Activated CD8-positive, alpha-beta memory T cell treated with anti-CD3 and anti-CD28 coated beads, Interleukin-2, amount 50 U/mL, for 4 hours (primary cell): ENCODE measurements around the gene SNX32.

Experiments
- DNase-seq: peaks from one replicate; pipeline ENCODE4 v3.0.0-alpha.2; 2020

Gene SNX32

DNA sequence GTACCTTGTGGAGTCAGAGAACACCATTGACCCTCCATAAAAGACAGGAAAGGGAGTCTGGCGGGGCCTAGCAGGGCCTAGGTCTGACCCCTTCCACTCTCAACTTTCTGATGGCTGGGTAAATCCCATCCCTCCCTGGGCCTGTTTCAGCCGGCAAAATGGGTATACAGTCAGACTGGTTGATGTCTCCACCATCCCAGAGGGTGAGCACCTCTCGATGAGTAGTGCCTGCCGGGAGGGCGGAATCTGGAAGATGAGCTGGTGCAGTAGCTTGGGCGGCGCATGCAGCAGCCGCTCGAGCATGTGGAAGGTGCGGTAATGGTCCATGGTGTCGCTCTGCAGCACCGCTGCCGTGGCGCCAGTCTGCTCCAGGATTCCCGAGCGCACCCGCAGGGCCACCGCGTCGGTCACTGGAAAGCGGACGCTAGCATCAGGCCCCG, 54.0 kb downstream of the SNX32 start:
- DNase-seq, result no peak

DNA sequence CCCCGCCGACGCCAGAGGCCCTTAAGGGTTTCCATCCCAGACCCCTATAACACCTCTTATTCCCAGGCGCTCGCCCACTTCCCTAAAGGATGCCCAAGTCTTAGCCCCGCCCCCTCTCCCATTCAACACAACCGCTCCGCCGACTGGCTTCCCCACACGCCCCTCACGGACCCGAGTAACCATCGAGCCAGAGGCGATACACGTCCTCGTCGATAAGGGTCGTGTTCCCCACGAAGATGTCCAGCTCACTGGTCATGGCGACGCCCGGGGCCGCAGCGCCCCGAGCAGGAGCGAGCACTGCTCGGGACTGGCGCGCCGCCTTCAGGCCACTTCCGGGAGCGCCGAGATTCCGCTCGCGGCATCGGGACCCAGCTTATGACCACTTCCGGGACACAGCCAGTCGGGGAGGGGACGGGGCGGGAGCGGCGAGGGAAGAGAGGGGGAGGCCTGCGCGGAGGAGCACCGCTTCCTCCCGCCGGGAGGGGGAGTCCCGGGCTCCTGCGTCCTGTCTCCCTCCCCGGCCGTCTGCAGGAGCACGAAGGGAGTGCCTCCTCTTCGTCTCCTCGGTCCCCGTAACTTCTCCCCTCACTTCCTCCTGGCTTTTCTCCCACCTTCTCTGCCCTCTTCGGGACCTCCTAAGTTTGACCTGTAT, 54.5 kb downstream of the SNX32 start, which contains the start of gene FIBP:
Gene FIBP (minus strand): TSS at position 309 of the 652 bp plus-strand sequence. CDS start 53 bp downstream, at position 256.
- peak; percentile 94 for DNase-seq

DNA sequence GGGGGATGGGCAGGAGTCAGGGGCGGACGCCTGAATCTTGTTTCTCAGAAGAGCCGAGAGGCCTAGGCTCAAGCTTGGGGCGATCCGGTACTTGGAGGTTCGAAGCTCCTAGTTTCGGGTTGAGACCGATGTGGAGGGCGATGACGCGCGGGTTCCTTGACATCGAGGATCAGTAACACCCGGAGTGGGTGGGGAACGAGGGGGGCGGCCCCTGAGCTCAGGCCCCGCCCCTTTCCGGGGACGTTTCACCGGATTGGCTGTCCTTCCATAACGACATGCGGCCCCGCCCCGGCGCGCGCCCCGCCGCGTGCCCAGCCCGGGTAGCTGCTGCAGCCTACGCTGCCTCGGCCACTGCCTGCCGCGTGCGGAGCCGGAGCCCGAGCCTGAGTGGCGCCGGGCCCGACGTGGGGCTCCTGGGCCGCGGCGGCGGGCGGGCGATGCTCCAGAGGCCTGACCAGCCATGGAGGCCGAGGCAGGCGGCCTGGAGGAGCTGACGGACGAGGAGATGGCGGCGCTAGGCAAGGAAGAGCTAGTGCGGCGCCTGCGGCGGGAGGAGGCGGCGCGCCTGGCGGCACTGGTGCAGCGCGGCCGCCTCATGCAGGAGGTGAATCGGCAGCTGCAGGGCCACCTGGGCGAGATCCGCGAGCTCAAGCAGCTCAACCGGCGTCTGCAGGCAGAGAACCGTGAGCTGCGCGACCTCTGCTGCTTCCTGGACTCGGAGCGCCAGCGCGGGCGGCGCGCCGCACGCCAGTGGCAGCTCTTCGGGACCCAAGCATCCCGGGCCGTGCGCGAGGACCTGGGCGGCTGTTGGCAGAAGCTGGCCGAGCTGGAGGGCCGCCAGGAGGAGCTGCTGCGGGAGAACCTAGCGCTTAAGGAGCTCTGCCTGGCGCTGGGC, 56.8 kb downstream of the SNX32 start, which contains the start of gene CCDC85B:
Gene CCDC85B (plus strand): TSS at position 350 of the 895 bp plus-strand sequence. CDS start 111 bp downstream, at position 461.
- peak; percentile 99 for DNase-seq

DNA sequence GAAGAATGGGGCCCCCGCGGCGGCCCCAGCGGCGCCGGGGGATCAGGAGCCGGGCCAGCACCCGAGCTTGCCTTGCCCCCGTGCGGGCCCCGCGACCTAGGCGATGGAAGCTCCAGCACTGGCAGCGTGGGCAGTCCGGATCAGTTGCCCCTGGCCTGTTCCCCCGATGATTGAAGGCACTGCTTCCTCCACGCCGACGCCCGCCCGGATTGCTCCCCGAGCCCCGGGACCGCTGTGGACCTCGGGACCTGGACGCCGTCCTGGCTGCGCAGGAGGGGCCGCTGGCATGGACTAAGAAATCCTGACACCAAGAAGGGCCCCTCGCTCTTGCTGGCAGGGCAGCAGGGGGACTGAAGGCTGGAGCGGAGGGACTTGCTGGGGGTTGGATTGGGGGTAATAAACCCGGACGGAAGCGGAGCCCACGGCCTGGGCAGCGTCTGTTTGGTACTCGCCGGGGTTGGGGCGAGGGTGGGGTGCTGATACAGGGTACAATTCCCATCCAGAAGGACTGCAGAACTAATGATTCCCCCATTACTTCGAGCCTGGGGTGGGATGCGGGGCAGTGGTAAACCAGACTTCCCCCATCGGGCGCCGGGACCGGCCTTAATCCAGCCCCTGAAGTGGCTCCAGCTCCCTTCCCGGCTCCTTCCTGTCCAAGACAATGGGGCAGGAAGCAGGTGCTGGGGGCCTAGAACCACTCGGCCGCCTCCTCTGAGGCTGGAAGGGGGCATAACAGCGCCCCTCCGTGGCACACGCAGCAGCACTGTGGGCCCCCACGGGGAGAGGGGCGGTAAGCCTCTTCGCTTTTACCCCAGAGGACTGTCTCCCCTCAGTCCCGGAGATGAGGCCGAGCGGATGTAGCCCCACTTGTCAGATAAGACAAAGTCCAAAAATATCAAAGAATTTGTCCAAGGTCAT, 57.7 kb downstream of the SNX32 start:
- peak; percentile 47 for DNase-seq

DNA sequence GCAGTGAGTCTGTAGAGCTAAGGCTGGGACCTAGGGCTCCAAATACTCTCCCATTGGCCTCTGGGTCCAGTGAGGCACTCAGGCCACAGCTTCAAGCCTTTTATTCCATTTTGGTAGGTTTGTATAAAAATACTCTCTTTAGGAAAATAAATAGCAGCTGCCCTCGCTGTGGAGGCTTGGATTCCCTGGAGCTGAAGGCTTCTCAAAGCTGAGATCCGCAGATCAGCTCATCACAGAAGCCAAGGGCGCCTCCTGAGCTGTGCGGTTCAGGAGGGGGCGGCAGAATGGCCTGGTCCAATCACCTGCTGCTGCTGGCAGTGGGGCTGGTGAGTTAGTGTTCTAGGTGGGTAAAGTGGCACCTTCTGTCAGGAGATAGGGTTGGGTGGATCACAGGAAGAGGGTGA, 58.4 kb downstream of the SNX32 start:
- peak; percentile 41 for DNase-seq

DNA sequence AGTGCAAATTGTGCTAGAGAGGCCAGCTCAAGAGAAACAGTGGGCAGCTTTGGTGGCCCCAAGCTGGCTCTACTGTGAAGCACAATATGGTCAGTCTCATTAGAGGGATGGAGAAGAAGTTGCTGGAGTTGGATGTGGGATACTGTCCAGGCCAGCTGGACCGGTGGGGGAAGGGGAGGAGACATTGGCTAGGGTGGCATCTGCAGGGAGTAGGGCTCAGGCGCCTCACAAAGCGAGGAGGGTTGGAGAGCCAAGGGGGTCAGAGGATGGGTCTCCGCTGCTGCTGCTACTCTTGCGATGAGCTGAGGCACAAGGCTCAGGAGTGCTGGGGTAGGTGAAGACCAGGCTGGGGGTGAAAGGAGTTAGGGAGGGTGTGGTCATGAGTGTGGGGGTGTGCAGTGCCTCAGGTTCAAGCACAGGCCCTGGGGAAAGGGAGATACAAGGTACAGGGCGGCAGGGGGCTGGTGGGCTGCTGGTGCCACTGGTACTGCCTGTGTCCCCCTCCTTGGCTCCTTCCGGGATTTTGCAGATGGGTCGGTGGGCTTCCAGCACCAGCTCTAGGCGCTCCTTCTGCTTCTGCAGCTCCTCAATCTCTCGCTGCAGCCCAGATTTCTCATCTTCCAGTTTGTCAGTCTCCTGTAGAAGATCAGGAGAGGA, 59.0 kb downstream of the SNX32 start:
- no peak for DNase-seq

DNA sequence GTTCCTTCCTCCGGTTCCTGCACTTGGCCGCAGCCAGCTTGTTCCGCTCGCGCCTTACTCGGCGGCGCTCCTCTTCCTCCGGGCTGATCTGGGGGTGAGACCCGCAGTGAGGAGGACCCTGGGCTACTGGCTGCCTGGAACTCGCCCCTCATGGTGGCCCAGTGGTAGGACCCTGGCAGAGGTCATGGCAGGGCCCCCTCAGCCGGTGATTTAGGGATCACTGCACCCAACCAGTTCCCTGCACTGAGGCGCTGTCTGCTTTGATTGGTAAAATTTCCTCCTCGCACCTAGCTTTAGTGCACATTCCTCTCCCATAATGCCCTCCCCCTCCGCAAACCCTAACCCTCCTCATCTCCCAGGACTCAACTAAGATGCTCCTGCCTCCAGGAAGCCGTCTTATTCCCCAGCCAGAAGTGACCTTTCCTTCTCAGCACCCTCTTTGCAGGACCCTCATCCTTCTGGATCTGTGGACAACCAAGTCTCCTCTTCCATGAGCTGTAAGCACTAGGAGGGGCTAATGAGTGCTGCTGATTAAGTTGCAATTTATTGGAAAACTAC, 60.4 kb downstream of the SNX32 start:
- no peak for DNase-seq

DNA sequence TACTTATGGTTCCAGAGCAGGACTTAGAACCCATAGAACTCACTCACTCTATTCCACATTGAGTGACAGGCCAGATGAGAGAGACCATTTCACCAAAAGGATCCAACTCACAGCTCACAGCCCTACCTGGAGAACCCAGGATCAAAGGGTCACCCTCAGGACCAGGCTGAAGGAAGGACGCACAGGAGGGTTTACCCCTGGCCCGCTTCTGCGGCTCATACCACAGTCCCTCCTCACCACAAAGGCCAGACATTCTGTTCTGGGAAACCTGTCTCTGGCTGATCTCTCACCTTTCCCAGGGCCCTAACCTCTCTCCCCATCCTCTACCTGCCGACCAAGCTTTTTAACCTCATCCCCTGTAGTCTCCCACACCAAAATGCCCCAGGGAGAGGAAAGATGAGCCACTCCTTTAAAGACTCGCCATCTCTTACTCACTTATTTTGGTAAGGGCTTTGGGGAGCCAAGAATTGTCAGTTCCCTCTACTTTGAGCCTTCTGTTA, 61.8 kb downstream of the SNX32 start:
- no peak for DNase-seq

DNA sequence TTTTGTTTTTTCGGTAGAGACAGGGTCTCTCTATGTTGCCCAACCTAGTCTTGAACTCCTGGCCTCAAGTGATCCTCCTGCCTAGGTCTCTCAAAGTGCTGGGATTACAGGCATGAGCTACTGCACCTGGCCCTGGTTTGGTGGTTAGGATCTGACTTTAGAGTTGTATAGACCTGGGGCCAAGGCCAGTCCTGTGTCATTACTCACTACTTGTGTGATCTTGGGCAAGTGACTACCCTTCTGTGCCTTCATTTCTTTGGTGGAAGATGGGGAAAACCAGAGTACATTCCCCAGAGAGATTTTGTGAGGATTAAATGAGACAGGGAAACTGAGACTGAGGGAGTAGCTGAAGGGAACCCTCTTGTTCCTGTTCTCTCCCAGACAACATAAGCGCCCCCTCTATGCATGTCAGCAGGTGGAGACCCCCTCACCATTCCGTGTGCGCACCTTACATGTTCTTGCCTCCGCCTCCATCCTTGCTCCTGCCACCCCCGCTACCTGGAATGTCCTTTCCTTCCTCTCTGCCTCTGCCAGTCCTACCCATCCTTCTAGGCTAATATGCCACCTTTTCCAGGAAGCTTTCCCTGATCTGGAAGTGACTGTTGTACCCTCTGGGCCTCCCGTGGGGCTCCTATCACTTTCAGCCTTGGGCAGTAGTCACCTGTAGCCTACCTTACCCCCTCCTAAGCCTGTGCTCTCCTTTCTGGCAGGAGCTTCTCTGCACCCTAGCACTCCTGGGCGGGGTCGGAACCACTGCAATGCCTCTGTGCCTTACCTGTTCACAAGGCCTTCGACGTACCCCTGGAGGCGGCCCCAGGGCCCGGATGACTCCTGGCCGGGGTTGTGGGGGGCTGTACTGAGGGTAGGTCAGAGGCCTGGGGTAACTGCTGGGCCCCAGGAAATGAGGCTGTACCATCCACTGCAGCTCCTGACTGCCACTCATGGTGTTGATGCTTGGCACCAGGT, 62.6 kb downstream of the SNX32 start:
- no peak for DNase-seq

DNA sequence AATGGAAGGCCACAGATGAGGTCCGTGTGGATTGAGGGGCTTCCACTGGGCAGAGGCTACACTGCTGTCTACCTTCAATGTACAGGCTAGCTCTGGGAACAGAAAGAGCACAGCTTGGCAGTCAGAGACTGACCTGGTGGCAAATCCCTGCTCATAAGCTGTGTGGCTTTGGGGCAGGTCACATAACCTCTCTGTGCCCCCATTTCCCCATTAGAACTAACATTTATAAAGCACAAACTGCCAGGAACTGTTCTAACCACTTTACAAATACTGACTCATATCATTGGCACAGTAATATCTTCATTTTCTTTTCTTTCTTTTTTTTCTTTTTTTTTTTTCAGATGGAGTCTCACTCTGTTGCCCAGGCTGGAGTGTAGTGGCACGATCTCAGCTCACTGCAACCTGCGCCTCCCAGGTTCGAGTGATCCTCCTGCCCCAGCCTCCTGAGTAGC, 63.3 kb downstream of the SNX32 start:
- no peak for DNase-seq

DNA sequence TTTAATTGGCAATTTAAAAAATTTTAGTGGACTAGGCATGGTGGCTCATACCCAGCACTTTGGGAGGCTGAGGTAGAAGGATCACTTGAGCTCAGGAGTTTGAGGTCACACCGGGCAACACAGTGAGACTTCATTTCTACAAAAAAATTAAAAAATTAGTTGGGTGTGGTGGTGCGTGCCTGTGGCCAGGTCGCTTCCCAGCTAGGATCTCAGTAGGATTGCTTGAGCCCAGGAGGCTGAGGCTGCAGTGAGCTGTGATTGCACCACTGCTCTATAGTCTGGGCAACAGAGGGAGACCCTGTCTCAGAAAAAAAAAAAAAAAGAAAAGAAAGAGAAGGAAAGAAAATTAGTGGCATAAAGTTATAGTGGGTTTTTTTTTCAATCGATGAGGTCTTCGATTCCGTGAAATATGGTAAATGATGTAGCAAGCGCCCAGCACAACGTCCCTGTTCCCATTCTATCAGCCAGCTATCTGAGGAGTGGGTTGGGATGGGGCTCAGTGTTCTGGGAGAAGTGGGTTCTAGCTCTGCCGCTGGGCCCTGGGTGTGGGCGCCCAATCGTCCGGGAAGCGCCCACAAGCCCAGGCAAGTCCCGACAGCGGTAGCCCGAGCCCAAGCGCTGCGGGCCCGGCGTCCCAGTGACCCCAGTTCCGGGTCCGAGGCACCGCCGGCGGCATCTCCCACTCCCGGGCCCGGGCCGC, 65.0 kb downstream of the SNX32 start:
- no peak for DNase-seq

DNA sequence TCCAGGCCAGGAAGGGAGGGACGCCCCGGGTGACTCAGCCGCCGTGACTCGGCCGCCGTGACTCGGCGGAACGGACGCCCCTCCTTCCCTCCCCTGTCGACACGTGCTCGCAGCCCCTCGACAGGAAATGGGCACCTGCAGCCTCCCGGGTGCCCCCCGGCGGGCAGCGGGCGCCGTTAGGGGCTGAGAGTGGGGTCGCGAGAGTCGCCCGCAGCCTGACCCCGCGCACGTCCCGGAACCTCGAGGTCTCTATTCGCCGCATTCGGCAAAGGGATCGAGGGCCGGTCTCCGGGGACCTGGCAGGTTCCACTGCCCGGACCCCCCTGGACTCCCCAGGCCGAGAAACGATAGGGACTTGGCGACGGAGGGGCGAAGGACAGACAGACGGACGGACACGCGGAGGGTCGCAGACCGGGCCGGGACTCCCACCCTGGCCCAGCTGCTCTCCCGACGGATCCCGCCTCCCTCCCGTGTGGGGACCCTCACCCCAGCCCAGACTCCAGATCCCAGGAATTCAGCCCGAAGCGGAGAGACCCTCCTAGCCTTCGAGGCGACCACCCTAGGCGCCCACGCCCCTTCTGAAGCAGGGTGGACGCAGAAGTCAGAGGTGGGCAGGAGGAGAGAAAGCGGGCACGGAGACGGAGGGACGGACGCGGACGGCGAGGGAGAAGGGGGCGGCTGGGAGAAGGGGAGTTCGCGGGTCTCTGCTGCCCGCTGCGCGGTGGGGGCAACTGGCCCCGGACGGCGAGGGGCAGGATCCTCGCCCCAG, 65.8 kb downstream of the SNX32 start:
- DNase-seq, result peak; percentile 82

DNA sequence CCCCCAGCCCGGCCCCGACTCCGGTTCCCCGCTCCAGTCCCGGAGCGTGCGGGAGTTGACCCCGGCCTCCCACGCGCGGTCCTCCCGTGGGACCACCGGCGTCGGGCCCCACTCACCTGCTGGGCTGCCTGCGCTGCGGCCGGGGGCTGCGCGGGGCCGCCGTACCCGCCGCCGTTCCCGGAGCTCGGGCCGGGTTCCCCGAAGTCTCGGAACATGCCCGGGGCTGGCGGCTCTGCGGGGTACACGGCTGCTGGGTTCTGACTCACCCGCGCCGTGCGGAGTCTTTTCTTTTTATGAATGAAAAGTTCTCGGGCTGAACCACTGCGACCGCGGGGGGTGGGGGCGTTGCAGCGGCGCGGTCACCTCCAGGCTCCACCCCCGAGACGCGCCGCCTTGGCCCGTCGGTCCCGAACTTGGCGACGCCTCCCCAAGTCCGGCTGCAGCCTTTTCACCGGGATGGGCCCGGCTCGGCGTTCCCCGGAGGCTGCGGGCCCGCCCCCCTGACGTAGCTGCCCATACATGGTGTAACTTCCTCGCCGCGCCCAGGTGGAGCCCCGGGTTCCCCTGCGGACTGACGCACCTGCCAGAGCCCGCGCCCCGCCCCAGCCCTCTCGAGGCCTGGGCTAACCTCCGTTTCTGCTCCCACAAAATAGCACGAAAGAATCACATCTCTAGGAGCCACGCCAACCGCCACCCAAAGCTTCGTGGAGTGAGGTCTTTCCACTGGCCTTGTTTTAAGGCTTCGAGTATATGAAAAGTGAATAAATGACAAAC, 66.5 kb downstream of the SNX32 start, which contains the start of gene FOSL1:
Gene FOSL1 (minus strand): TSS at position 264 of the 774 bp plus-strand sequence. CDS start 49 bp downstream, at position 215.
- DNase-seq, result peak; percentile 94

DNA sequence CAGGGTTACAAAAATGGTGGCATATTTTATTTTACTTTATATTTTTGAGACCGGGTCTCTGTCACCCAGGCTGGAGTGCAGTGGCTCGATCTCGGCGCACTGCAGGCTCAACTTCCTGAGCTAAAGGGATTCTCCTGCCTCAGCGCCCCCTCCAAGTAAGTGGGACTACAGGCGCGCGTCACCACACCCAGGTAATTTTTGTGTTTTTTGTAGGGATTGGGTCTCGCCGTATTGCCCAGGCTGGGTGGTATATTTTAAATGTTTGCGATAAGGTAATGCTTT, 67.1 kb downstream of the SNX32 start:
- DNase-seq, result no peak

DNA sequence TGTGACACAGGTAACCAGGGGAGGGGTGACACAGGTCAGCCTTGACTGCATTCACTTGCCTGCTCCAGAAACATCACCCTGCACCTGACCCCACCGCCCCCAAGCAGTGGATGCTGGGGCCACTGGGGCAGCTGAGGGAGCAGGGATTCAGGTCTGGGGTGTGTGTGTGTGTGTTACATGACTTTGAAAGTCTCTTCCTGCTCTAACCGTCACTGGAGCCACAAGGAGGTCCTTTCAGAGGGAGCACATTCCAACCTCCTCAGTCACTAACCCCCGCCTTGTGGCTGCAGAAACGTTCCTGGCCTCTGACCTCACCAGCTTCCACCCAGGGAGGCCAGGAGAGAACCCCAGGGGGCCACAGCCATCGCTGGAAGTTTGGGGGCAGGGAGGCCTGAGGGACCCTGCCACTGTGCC, 69.3 kb downstream of the SNX32 start:
- no peak for DNase-seq
